ENCODE data around the gene RCOR1.
"Not testable (repeated sequence)": the region's sequence is repeated elsewhere in the genome, so short reads cannot be mapped to it uniquely, and the experiment has no call there.

Gene RCOR1

DNA sequence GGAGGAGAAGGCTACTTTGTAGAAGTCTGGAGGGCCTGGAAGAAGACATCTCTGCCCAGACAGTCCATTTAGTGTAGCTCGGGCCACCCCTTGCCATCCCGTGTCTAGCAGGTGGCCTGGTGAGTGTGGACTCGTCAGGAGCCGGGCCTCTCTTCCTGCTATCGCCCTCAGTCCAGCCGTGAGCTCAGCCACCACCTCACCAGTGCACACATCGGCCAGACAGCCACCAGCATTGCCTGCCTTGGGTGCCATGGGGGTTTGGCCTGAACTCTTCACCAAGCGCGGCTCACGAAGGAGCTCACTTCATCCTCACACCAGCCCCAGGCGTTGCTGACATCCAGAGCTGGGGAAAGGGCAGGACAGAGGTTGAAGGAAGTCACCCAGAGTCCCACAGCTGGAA is 165.2 kb downstream of the RCOR1 start:
- FAIRE-seq: no peak

DNA sequence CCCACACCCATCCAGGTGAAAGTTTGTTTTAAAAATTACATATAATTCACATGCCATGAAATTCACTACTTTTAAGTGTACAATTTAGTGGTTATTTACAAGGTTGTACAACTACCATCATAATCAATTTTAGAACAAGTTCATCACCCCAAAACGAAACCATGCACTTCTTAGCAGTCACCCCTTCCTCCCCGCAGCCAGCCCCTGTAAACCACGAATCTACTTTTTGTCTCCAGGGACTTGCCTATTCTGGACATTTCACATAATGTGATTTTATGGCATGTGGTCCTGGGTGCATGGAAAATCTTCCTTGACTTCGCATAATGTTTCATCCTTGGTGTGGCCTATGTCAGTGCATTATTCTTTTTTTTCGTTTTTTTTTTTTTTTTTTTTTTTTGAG is 165.6 kb downstream of the RCOR1 start:
- no peak for FAIRE-seq

DNA sequence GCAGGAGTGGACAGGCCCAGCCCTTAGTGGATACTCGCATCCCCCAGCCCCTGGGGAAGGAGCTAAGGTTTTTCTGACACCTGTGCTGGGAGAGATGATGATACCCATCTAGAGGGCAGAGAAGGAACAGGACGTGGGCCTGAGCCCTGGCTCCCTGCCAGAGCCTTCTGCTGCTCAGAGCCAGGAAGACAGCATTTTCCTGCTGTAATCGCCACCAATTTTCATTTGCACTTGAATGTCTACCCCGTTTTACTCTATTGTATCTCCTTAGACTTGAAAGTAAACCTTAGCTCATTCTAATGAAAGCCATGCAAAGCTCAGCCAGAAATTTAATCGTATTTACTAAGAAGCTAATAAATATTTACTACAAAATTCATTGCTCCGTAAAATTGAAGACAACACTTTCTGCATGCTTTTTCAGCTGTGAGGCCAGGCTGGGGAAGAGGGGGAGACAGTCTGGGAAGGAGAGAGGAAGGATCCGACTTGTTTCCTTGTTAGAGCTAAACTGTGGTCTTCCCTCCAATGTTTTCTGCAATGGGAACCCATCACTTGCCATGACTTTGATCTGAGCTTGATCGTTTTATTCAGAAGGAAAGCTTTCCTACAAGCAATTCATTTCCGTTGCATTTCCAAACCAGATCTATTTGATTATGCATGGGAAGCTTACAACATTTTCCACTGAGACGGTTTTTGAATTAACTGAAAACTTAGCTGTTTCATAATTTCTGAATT is 167.2 kb downstream of the RCOR1 start:
- FAIRE-seq: no peak

DNA sequence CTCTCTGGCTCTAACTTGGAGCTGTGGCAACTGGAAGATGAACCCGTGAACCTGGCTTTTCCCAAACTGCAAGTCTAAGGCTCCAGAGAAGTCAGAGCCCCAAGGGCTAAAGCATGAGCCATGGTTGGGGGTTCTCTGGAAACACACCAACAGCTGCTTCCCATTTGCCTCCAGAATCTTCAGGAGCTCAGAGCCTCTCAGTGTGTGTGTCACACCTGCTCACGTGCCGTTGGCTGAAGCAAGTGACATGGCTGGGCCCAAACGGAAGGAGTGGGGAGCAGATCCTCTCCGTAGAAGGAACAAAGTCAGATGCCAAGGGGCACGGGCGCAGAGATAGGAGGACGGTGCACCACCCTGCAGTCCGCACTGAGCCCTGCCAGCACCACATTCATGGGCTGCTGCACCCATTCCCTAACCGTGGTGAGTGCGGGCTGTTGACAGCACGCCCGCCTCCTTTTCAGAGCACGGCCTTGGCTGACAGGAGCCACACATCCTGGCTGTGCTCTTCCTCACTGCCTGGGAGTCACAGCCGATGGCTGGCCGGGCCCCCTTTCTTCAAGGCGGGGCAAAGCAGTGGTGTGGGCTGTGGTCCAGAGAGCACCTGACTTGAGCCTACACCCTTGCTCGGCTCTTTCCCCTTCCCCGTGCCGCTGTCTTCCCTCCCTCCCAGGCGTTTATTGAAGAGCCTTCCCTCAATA is 168.2 kb downstream of the RCOR1 start:
- FAIRE-seq: no peak

DNA sequence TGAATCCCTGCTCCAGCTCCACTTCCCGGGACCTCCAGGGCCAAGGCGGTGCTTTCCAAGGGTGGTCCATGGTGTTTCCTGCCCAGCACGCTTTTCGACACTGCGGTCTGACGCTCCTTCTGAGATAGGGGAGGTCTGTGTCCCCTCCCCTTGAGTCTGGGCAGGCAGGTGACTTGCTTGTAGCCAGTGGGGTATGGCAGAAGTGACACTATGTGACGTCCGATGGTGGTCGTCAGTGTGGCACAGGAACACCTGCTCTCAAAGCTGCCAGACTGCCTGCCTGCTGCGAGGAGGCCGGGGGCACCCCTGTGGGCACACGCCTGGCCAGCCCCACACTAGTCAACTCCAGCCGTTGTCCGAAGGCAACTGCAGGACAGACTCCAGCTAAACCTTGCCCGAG is 168.8 kb downstream of the RCOR1 start:
- FAIRE-seq: no peak

DNA sequence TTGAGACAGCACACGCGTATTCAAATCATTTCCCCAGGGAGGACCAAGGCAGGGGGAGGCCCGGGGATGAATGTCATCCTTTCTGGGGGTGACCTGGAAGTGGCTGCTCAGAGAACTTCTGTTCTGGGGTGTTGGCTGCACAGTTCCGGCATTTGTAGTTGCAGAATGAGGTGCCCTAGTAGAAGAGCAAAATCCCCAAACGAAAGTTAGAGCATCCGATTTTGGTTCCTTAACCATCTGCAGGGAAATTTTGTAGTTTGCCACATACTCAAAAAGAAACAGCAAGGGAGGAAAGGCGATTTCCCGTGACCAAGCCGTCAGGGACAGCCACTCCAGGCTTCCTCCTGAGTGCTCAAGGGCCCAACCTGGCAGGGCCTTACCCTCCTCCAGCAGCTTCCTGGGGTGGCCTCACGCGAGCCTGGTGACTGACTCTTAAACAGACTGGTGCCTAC is 171.8 kb downstream of the RCOR1 start:
- no peak for FAIRE-seq

DNA sequence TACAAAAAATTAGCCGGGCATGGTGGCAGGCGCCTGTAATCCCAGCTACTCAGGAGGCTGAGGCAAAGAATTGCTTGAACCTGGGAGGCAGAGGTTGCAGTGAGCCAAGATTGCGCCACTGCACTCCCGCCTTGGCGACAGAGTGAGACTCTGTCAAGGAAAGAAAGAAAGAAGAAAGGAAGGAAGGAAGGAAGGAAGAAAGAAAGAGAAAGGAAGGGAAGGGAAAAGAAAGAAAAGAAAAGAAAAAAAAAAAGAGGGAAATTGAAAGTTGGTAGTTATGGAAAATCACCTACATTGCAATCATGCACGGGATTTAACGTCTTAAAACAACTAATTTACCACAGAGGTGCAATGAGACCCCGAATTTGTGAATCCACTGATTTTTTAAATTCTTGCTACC is 173.3 kb downstream of the RCOR1 start:
- not testable (repeated sequence) for FAIRE-seq

DNA sequence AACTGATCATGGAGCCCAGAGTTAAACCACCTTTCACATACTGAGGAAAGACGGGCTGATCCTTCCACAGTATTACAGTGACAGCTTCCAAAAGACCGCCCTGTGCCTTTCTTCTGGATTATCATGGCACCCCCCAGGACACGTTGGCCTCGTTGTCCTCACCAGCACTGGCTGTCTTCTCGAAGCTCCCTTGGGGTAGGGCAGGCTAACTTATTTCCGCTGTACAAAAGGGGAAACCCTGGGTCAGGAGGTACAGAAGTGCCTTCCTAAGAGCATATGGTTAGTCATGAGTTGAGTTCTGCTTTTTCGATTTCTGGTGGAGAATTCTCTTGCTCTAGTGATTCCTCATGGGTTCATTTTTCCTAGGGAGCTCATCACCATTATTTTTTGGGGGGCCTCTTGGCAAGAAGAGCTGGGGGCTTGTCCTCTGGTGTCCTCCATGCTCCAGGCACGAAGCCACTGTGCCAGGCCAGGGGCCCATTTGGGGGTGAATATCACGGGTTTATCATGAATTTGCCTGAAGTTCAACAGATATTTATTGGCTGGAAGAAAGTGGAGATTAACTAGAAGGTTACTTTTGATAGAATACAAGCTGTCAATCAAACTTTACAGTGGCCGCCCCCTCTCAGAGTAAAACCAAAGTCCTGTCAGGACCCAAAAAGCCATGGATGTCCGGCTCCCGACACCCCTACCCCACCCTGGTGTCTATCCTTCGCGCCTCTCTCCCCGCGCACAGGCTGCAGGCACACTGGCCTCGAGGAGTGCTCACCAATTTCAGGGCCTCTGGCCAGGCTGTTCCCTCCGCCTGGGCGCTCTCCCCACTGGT is 176.0 kb downstream of the RCOR1 start:
- FAIRE-seq: no peak

DNA sequence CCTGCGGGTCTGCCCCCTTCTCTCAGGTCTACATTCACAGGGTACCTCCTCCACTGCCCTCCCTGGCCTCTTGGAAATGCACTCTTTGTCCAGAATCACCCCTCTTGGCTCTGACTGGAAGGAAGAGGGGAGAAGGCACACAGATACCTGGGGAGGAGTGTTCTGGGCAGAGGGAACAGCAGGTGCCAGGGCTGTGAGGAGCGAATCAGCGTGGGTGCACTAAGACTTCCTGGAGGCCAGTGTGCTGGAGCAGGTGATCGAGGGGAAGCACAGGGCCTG is 176.5 kb downstream of the RCOR1 start:
- no peak for FAIRE-seq

DNA sequence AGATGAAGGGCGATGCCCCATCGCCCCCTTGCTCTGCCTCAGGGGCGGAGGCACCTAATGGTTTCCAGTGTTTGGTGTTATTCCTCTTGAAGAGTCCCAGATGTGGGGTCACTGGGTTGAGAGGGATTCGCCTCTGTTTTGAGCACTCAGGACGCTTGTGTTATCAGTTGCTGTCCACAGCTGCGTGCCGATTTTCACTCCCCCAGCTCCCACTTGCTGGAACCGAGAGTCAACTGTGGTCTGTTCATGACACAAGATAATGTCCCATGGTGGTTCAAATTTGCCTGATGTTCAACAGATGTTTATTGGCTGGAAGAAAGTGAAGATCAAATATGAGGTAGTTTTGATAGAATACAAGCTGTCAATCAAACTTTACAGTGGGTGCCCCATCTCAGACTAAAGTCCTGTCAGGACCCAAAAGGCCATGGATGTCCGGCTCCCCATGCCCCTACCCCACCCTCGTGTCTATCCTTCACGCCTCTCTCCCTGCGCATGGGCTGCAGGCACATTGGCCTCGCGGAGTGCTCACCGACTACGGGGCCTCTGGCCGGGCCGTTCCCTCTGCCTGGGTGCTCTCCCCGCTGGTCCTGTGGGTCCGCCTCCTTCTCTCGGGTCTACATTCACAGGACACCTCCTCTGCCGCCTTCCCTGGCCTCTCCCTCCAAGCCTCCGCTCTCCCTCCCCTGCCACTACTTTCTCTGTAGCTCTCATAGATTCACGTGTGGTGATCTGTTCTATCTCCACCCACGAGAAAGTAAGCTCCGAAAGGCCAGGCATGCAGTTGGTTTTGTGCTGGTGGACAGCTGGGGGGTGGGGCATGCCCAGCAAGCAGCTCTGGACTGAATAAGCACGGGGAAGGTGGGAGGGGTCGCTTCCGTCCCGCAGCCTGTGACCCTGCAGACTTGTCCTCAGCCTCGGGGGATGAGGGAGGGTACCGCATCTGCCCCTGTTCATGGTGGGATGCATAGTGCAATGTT is 178.0 kb downstream of the RCOR1 start:
- no peak for FAIRE-seq

DNA sequence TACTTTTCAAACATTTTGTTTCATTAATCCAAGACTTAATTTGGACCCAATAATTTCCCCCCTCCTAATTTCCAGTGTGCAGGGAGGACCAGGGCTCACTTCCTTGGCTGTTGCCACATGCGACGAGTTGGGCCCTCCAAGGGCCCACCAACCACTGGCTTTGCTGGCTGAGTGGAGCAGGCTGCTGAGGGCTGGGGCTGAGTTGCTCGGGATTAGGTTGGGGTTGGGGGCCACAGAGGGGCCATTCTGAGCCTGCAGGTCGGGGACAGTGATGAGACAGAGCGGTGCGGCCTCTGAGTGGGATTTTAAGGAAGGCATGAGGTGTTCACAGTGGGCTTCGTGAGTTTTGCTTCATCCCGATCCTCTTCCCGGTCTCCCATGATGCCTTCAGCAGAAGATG is 178.7 kb downstream of the RCOR1 start:
- no peak for FAIRE-seq

DNA sequence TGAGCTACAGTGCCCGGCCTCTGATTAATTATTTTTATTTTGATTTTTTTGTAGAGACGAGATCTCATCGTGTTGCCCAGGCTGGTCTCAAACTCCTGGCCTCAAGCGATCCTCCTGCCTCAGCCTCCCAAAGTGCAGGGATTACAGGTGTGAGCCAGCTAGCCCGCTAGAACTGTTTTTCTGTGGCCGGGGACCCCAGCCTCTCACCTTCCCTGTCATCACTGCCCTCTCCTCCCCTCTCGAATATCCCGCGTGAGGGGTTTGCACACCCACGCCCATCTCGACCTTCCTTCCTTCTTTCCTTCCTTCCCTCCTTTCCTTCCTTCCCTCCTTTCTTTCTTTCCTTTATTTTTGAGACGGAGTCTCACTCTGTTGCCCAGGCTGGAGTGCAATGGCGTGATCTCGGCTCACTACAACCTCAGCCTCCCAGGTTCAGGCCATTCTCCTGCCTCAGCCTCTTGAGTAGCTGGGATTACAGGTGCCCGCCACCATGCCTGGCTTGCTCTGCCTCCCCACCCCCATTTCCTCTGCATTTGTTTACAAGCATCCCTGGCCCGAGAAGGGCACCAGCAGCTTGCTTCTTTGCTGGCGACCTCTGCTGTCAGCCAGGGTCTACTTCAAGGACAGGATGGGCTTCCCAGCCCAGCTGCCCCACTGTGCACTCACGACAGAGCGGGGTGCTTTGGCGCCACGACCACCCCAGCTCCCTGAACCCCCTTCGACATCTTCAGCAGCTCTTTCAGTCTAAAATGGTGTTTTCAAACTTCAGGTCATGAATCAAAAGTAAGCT is 180.5 kb downstream of the RCOR1 start:
- FAIRE-seq: no peak

DNA sequence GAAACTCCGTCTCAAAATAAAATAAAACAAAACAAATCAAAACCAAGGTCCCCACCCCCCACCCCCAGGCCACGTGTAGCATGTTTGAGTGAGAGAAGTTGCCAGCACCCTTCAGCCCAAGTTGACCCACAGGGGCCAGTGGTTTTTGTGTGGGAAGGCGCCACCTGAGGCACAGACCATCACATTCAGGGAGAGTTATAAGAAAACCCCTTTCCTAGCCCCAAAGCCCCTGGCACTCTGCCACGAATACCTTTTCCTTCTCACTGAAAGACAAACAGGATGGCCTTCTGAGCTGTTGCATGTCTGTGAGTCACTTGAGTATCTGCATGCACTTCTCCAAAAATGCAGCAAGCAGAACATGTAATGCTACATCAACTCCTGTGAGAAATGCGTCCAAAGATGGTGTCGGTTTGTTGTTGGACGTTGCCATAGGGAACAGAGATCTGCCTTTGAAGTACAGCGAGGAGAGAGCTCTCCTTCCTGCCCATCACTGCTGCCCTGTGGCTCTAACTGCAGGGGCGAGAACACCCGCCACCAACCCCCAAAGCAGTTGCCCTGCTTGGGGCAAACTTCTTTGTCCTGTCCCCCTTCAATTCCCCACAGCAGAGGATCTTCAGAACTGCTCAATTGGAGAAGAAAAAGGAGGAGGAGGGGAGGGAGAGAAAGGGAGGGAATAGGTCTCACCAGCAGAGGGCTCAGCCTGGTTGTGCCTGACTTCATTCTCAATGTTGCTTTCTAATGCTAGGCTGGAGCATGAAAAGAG is 182.1 kb downstream of the RCOR1 start:
- peak; percentile 97 for FAIRE-seq

DNA sequence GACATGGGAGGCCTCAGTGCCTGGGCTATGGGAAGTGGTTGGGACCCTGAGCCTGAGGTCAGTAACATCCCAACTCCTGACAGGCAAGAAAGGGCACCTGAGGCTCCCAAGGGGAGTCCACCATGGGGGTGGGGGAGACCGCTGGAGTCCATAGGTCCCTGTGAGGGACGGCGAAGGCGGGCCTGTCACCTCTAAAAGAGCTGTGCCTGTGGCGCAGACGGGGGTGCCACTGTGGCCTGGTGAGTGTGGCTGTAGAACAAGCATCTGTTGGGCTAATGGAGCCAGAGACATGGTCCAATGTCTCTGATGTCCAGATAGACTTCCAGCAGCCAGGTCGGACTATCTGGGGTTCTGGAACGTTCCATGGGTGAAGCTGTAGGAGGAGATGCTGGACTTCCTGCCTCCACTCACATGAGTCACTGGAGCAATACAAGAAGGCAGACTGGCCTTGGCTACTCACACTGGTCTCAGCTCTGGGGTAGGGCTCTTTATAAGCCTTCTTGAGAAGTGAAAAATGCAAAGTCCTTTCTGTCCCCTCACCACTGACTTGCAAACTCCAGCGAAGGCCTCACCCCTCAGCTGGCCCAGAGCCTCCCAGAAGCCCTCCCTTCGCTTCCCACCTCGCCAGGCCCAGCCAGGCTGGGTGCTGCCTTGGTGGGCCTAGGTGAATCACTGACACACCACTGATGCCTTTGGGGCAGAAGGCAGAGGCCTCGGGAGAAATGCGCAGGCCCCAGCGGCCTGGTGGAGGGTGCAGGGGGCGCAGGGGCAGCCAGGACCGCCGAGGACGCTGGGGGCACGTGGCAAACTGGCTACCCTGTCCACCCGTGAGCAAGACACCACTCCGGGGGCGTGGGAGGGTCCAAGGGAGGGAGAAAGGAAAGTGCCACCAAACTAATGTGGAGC is 183.7 kb downstream of the RCOR1 start:
- FAIRE-seq: no peak

DNA sequence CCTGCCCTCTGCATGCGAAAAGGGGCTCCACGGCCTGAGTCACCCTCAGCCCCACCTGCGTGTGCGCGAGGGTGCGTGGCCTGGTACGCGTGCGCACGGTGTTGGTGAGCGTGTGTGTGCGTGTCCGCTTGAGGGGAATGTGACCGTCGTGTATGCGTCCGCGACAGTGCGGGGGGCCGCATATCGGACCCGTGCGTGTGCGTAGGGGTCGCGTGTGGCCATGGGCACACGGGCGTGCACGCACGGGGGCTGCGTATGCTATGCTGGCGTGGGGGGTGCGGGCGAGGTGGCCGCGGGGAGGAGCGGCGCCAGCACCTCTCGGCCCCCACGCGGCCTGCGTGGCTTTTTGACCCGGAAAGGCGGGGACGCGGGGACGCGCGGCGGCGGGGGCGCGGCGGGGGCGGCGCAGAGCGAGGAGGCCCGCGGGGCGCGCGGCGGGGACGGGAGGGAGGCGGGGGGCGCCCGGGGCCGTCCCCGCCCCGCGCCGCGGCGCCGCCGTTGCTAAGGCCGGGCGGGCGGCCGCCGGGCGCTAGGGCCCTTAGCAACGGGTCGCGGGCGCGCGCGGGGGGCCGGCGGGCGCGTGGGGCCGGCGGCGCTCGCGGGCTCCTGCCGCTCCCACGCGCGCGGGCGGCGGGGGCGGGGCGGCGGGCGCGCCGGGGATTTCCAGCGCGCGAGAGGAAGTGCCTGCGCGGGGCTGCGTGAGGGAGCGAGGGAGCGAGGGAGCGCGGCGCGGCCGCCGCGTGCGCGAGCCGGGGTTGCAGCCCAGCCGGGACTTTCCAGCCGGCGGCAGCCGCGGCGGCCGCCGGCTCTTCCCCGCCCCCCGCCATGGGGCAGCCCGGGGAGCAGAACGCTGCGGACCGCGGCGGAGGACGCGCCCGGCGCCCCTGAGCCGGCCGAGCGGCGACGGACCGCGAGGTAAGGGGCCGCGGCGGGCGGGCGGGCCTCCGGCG is 184.6 kb downstream of the RCOR1 start, which contains the start of gene TRAF3:
Gene TRAF3 (plus strand): TSS at position 689 of the 950 bp plus-strand sequence. CDS start 92,753 bp downstream, outside the sequence.
- no peak for FAIRE-seq

DNA sequence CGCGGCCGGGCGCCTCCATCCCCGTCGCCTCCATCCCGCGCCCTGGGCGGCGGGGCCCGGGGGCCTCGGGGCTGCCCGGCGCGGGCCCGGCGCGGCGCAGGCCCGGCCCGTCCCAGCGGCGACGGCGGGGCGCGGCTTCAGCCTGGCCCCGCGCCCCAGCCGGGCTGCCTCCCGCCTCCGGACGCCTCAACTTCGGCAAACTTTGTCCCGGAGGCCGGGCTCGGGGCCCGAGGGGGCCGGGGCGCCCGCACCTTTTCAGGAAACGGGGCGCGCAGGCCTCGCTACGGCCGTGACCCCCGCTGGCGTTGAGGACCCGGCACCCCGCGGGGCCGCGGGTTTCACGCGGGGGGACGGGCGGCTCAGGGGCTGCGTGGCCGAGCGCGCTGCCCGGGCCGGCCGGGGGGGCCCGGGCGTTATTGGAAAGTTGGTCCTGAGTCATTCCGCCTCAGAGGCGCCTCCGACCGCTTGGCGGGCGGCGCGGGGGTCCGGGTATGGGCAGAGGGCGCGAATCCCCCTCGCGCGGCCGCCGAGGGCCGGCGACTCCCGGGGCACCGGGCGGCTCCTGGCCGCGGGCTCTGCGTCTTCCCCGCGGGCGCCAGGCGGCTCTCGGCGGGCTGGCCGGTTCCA is 185.4 kb downstream of the RCOR1 start:
- FAIRE-seq: no peak

DNA sequence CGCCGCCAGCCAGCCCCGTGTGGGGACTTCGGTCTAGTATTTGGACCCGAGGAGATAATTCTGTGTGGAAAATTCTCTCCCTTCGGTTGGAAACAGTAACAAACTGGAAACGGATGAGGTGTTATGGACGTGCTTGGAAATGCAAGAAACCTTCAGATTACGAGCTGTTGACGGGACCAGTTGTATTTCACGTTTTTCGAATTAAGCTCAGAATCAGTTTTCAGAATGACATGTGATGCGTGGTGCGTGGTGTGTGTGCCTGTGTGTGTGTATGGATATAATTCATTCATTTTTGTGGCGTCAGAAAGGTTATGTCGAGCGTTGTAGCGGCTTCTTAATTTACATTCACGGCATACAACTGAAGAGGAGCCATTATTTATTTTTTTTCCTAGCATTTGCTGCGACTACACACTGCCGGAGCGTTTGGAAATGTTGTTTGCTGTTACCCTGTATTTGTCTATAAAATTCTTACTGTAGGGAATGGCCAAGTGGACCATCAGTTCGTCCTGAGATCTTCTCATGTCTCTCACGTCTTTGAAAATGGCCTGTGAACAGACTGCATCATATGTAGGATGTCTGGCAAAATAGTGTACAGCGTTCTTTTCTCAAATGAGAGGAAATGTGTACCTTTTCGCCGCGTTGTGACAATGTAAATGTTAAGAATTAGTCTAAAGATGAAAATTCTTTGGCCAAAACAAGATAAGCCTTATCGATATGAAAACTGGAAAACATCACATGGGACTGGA is 186.1 kb downstream of the RCOR1 start:
- no peak for FAIRE-seq

All from G401.6 (cell line).